Raji (cell line): ENCODE measurements around the gene F2R.

Experiments
- POLR2A ChIP-seq: IDR thresholded peaks from 2 replicates; pipeline ENCODE4 v1.6.1; 2011; ENCODE audit warnings: low read depth, low read length, control low read depth; ENCODE audit not compliant: insufficient read depth

F2R gene

DNA sequence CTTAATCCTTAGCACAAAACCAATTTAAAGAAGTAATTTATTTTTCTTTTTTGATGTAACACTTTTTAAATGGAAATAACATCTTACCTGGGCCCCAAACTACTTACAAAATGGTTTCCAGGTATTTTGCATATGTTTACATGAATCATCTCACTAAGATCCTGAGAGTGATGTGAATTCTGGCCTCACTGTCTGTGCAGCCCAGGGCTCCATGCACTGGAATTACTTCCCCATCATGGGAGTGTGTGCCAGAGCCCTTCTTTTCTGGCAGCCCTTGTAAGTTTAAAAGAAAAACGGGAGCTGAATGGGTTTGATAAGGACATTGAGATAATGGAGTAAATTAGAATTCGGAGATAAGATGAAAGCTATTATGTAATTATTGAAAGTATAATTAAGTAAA is 12.2 kb upstream of the F2R start:
- no peak for TF ChIP-seq POLR2A

DNA sequence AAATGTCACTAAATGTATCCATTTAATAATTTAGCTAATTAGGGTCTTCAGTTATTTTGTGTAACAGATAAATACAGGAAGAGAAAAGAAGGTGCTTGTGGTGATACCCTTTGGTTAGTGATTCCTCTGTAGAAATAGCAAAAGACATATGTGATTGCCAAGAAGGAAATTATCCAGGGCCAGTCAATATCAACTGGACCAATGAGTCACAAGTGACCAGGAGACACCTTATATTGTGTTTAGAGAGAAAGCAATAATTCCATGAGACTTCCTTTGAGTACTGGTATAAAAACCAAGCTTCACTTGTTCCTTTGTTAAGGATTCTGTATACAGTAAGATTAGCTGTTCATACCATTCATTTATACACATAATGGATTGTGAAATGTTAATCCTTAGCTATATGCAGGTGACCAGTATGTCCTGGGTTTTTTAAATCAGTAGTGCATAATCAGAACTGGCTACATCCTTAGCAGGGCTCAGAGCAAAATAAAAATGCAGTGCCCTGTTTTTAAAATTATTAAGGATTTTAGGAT is 11.7 kb upstream of the F2R start:
- TF ChIP-seq POLR2A = no peak

DNA sequence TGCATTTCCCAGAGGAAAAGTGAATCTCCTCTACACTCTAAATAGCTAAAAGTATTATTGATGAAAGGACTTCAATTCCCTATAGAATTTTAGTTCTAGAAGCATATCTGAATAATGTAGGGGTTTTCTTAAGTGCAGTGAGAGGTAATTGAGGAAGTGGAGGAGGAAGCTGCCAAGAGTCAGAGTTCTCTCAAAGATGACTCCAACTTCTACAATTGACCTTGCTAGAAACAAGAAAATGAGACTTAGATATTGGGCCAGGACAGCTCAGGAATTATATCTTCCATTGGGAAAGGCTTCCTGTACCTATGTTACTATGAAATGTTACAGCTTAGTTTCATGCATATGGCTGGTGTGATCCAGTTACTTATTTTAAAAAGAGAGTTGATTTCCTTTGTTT is 10.4 kb upstream of the F2R start:
- TF ChIP-seq POLR2A = no peak

DNA sequence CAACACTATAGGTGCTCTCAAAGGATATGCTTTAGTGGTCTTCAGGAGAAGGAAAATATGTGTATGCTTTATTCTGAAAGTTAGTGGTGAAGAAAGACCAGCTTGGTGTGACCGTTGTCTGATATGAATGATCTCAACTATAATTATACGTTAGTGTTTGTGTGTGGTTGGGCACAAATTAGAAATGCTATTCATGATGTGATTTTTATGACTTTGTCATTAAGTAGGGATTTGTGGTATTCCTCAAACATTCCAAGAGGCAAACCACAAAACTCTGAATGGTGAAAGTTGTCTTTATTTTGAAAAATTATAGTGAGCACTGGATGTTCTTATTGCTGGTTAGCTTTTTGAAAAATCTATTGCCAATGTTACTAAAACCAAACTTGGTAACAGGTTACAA is 6.2 kb upstream of the F2R start:
- TF ChIP-seq POLR2A = no peak

DNA sequence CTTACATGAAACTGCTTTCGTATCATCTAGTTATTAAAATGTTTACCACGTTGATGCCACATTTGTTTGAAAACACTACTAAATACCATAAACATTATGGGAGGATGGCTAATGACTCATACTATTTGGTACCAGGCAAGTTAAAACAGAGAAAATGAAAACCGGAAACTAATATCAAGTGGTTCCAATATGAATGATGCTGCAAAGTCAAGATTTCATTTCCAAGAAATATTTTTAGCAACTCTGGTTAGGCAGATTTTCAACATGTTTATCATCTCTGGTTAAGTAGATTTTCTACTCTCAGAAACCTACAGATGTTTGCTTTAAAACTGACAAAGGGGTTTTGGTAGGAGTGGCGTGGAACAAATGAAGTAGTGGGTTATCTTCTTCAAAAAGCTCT is 4.9 kb upstream of the F2R start:
- no peak for TF ChIP-seq POLR2A

DNA sequence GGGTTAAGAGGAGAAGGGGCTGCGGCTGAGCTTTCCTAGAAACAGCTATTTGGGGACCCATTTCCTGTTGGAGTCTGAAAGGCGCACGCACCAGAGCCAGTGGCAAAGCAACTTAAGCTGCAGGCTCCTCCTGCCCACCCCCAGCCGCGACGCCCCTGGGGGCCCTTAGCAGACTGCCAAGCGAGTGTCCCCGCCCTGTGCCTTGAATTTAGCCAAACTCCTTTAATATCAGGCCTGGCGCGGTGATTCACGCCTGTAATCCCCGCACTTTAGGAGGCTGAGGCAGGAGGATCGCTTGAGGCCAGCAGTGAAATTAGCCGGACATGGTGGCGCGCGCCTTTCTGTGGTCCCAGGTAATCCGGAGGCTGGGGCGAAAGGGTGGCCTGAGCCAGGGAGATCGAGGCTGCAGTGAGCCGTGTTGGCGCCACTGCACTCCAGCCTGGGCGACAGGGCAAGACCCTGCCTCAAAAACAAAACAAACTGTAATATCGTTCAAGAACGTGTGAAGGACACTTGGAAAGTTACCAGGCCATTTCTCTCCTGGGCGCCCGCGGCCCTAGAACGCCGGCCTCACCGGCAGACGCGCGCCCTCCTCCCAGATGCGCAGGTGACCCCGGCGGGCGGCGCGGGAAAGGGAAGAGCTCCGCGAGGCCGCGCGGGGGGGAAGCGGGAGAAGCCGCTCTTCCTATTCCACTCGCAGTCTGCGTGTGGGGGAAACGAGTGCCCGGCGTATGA is 1.0 kb upstream of the F2R start:
- no peak for TF ChIP-seq POLR2A

DNA sequence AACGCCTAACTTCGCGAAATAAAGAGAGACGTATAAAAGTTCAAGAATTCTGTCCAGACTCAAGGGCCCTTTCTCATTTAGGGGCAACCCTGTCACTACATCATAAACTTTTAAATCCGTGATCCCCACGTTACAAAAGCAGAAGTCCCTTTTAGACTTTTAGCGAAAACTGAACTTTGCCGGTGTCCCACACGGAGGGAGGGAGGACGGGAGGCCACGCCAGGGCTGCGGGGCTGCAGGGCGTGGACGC is 515 bp upstream of the F2R start:
- no peak for TF ChIP-seq POLR2A

DNA sequence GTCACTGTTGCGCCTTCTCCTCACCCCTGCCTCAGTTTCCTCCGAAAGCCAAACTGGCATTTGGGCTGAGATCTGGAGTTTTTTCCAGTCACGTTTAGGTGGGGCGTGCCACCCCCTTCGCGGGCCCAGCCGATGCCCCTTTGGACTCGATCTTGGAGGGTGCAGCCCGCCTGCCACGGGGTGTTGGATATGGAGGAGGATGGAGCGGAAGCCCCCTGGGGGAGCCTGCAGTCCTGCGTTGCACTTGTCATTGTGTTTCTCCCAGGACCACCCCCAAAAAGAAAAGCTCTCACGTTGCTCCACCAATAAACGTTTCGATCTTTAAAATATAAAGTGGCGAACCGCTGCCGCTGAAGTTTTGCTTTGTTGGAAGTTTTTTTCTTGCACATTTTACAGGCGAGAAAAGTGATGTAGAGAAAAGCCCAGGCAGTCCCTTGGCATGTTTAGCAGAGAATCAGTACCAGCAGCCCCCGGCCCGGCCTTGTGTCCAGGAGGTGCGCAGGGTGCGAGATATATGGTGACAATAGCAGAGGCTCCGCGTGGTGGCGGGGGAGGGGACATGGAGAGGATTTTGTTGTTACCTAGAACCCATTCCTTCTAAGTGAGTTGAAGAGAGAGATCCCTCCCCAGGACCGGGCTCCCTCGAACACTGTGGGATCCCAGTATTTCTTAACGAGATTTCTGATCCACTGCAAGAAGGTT is 681 bp downstream of the F2R start:
- no peak for TF ChIP-seq POLR2A

DNA sequence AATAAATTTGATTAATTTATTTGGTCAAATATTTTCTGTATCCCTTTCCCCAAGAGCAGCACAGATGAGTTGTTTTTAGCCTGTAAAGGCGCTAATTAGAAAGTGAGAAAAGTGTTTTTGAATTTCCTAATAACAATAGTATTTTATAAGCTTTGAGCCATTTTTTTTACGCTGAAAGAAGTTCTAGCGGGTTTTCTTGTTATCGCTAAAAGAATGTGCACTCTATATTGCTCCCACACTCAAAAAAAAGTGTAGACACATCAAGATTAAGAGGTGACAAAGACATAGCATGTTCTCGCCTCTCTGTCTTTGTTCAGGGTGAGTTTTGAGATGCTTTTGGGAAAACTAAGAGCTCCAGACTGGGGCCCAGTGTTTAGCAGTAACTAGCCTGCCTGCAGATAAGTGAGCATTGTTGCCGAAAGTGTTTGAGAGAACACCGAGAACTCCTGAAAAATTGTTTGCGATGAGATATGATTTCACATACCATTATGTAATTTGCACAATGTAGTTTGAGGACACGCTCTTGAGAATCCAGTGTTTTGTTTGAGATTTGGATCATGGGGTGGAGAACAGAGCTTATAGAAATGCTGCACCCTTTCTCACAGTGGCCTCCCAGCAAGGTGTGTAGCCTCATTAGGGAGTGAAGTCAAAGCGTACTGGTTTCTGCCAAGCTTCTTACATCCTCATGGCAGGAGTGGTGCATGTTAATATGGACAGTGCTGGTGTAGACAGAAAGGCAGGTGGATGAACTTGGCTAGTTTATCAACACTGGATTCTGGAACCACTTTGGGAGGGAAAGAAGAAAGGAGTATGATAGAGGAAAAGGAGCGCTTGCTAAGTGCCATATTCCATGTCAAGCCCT is 1.5 kb downstream of the F2R start:
- TF ChIP-seq POLR2A = no peak

DNA sequence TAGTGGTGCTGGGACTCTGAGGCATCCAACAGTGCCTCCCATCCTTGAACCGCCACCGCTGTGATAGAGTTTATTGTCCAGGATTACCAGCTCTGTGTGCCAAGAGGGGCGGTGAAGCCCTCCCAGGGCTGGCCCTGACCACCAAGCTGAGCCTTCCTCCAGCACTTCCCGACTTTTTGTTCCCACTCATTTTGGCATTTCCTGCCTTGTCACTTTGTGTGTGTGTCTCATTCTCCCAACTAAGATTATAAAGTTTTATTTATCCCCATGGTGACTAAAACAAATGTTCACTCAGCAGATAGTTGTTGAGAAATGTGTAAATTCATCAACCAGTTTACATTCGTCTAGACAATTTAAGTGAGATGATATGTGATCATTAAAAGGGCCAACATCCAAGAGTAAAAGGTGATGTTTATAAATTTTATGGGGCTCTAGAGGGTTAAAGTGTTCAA is 2.5 kb downstream of the F2R start:
- TF ChIP-seq POLR2A = no peak

DNA sequence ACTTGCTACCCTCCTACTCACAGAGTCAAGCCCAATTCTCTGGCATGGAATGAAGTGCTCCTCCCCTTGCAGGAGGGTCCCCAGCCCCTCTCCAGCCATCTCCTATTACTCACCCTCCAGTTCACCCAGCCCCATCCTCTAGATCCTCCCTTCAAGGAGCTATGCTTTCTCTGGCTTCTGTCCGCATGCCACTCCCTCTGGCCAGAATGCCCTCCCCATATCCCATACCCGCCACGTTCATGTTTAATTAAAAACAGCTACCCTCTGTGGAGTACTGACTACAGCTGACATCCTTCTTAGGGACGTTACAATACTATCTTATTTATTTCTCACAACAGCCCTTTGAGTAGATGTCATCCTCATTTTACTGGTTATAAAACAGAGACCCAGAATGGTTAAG is 3.0 kb downstream of the F2R start:
- no peak for TF ChIP-seq POLR2A

DNA sequence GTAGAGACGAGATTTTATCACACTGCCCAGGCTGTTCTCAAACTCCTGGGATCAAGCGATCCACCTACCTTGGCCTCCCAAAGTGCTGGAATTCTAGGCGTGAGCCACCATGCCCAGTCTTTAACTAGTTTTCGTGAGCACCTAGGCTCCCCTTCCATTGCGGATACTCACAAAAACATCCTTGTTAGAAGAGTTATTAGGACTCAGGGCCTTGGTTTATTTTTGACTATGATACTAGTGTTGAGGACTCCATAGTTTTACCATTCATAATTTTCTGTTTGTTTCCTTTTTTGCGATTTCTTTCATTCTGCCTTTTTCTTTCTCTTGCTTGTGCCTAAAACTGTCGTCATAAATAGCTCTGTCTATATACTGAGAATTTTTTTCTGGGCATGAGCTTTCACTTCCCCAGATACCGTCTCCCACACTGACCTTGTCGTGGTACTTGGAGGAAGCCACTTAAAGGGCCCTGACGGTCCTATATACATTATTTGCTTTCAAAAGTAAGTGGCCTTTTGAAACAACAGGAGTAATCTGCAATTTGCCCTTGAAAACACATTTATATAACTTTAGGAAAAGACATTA is 5.2 kb downstream of the F2R start:
- no peak for TF ChIP-seq POLR2A

DNA sequence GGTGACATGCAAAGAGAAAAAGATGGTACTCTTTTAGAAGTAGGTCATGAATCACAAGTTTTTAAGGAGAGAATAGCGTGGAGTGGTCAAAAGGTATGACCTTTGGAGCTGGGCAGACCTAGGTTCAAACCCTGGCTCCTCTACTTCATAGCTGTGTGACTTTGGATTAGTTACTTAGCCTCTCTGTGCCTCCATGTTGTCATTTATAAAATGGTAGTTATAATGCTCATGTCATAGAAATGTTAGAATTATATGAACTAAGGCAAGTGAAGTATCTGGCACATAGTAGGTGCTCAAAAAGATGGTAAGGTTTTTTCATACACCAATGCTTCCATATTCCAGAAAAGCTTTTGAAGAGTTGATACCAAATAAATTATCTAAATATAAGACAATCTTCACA is 7.3 kb downstream of the F2R start:
- TF ChIP-seq POLR2A = no peak

DNA sequence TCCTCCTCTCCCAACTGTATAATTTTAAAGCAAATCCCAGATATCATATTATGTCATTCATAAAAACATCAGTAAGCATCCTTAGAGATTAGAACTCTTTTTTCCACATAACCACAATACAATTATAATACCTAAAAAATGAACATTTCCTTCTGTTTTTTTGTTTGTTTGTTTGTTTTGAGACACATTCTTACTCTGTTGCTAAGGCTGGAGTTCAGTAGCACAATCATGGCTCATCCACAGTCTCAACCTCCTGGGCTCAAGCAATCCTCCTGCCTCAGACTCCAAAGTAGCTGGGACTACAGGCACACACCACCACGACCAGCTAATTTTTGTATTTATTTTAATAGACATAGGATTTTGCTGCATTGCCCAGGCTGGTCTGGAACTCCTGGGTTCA is 8.0 kb downstream of the F2R start:
- TF ChIP-seq POLR2A = no peak

DNA sequence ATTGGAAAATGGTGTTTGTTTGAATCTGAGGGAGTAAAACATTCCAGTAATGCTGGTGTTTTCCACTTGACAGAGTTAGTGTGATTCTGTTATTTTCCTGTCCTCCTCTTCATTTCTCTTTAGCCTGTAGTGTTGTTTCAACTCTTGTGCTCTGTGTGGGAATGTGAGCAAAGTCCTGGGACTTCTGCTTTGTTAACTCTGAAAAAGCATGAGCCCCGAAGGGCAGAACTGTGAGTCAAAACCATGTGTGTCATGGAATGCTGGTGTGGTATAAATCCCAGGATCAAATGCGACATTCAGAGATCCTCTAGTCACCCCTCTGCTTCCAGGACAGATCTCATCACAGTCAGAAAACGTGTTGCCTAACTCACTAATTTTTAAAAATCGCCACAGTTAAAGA is 8.9 kb downstream of the F2R start:
- TF ChIP-seq POLR2A = no peak
